HepG2 (cell line): Measurements from ENCODE around the gene NOTCH4. TPM values are rescaled to one million over a fixed set of nuclear protein-coding genes. Genes with fewer than 3 reads are reported as not detected.

Experiments used
- ARHGAP35 ChIP-seq: sonication (generic); formaldehyde crosslinking; IDR thresholded peaks from 2 replicates; pipeline ENCODE4 v1.9.0; 2022; ENCODE audit warnings: mild to moderate bottlenecking, inconsistent platforms, moderate library complexity, missing genetic modification reagents, borderline replicate concordance
- ATM ChIP-seq: fragments of 450-650 bp; IDR thresholded peaks from 2 replicates; pipeline ENCODE4 v1.7.1; 2017; ENCODE audit warnings: mild to moderate bottlenecking, borderline replicate concordance
- CAMTA2 ChIP-seq: sonication (generic); formaldehyde crosslinking; IDR thresholded peaks from 2 replicates; pipeline ENCODE4 v1.4.0; 2020; ENCODE audit warnings: mild to moderate bottlenecking, missing genetic modification reagents, borderline replicate concordance
- EEA1 ChIP-seq: sonication (generic); formaldehyde crosslinking; IDR thresholded peaks from 2 replicates; pipeline ENCODE4 v1.5.1; 2020; ENCODE audit warnings: mild to moderate bottlenecking, missing genetic modification reagents, borderline replicate concordance
- FLYWCH1 ChIP-seq: sonication (generic); formaldehyde crosslinking; IDR thresholded peaks from 2 replicates; pipeline ENCODE4 v1.8.1; 2023; ENCODE audit warnings: mild to moderate bottlenecking, missing genetic modification reagents
- FOXO1 ChIP-seq: sonication (generic); formaldehyde crosslinking; IDR thresholded peaks from 2 replicates; pipeline ENCODE4 v1.4.0; 2020; ENCODE audit warnings: missing genetic modification reagents
- GABPA ChIP-seq, 2 experiments: IDR thresholded peaks; 2 replicates each; pipeline ENCODE4 v1.6.1; 2011 to 2016; ENCODE audit warnings: low read depth in 2 of 2, low read length in 1 of 2, missing biosample characterization in 1 of 2, missing genetic modification characterization in 1 of 2
- GFI1 ChIP-seq: sonication (generic); formaldehyde crosslinking; IDR thresholded peaks from 2 replicates; pipeline ENCODE4 v1.5.0; 2020; ENCODE audit warnings: missing genetic modification reagents, mild to moderate bottlenecking, borderline replicate concordance
- GTF3A ChIP-seq: sonication (generic); formaldehyde crosslinking; conservative IDR thresholded peaks from 2 replicates; pipeline ENCODE4 v1.4.0; 2020; ENCODE audit warnings: mild to moderate bottlenecking, missing genetic modification reagents
- KDM2A ChIP-seq: sonication (generic); formaldehyde crosslinking; IDR thresholded peaks from 2 replicates; pipeline ENCODE4 v1.4.0; 2020; ENCODE audit warnings: low read depth, missing genetic modification reagents, borderline replicate concordance
- MED8 ChIP-seq: sonication (generic); formaldehyde crosslinking; IDR thresholded peaks from 2 replicates; pipeline ENCODE4 v1.8.1; 2023; ENCODE audit warnings: mild to moderate bottlenecking, missing genetic modification reagents; ENCODE audit not compliant: insufficient replicate concordance
- MIER2 ChIP-seq: IDR thresholded peaks from 2 replicates; pipeline ENCODE4 v1.6.1; 2016; ENCODE audit warnings: missing biosample characterization, missing genetic modification reagents
- NFRKB ChIP-seq: fragments of 450-650 bp; IDR thresholded peaks from 2 replicates; pipeline ENCODE4 v1.6.1; 2017
- NR2F2 ChIP-seq: IDR thresholded peaks from 2 replicates; pipeline ENCODE4 v1.6.1; 2012; ENCODE audit warnings: low read depth, inconsistent platforms, borderline replicate concordance
- TRIM24 ChIP-seq: sonication (generic); formaldehyde crosslinking; IDR thresholded peaks from 2 replicates; pipeline ENCODE4 v1.8.0; 2022; ENCODE audit warnings: mild to moderate bottlenecking, missing genetic modification reagents
- XRCC5 ChIP-seq: fragments of 200-400 bp; formaldehyde crosslinking; optimal IDR thresholded peaks from 2 replicates; pipeline ENCODE3; 2017; ENCODE audit warnings: mild to moderate bottlenecking, low read length
- ZFP90 ChIP-seq: sonication (generic); formaldehyde crosslinking; IDR thresholded peaks from 2 replicates; pipeline ENCODE4 v1.8.0; 2022; ENCODE audit warnings: missing genetic modification reagents, mild to moderate bottlenecking, inconsistent platforms, borderline replicate concordance
- ZNF431 ChIP-seq: sonication (generic); formaldehyde crosslinking; IDR thresholded peaks from 2 replicates; pipeline ENCODE4 v1.9.0; 2022; ENCODE audit warnings: missing genetic modification reagents, low read depth, mild to moderate bottlenecking, borderline replicate concordance
- ZNF530 ChIP-seq: sonication (generic); formaldehyde crosslinking; IDR thresholded peaks from 2 replicates; pipeline ENCODE4 v1.5.0; 2020; ENCODE audit warnings: low read depth, mild to moderate bottlenecking, missing genetic modification reagents
- ZNF552 ChIP-seq: sonication (generic); formaldehyde crosslinking; IDR thresholded peaks from 2 replicates; pipeline ENCODE4 v1.9.0; 2022; ENCODE audit warnings: missing genetic modification reagents, mild to moderate bottlenecking, borderline replicate concordance
- polyA plus RNA-seq, 8 experiments: library from polyadenylated mRNA; depleted of rRNA in 3 of 8; stranded (reverse) in 7 of 8; unstranded in 1 of 8; fragments of >200 nt; fragmentation: Illumina TruSeq in 4 of 8; extraction: Trizol in 4 of 8; gene quantifications; 2 replicates each; pipeline versions ENCODE4 v1.2.1 to v1.2.3, GENCODE V29; 2011 to 2016; ENCODE audit warnings: low read depth in 4 of 8, missing spikeins in 1 of 8, mixed read lengths in 1 of 8; ENCODE audit not compliant: insufficient read depth in 1 of 8
- total RNA-seq, 5 experiments: library from RNA; depleted of rRNA; stranded (reverse); fragments of >200 nt; fragmentation: Illumina TruSeq; extraction: Trizol; gene quantifications; 2 replicates each; pipeline ENCODE4 v1.2.3, GENCODE V29; 2016; ENCODE audit warnings: low read depth in 1 of 5
- TF ChIP-seq, protein P1 (sequence below): sonication (generic); formaldehyde crosslinking; IDR thresholded peaks from 2 replicates; pipeline ENCODE4 v1.5.1; 2020; ENCODE audit warnings: mild to moderate bottlenecking, missing genetic modification reagents, borderline replicate concordance
- TF ChIP-seq, protein P2 (sequence below): sonication (generic); formaldehyde crosslinking; IDR thresholded peaks from 2 replicates; pipeline ENCODE4 v1.4.0; 2020; ENCODE audit warnings: low read depth, mild to moderate bottlenecking, missing genetic modification reagents
- TF ChIP-seq, protein P3 (sequence below): IDR thresholded peaks from 2 replicates; pipeline ENCODE4 v1.6.1; 2016; ENCODE audit warnings: control low read depth
- TF ChIP-seq, protein P4 (sequence below): IDR thresholded peaks from 2 replicates; pipeline ENCODE4 v1.6.1; 2012; ENCODE audit warnings: inconsistent platforms
- TF ChIP-seq, protein P5 (sequence below): IDR thresholded peaks from 2 replicates; pipeline ENCODE4 v1.6.1; 2016; ENCODE audit warnings: low read depth, borderline replicate concordance

The NOTCH4 gene
- total and polyA plus RNA-seq, 2 of the 13 experiments (the other 11 are each of a cell fraction or from before 2014, with no cell fraction given): 0.51 to 0.83 TPM

DNA sequence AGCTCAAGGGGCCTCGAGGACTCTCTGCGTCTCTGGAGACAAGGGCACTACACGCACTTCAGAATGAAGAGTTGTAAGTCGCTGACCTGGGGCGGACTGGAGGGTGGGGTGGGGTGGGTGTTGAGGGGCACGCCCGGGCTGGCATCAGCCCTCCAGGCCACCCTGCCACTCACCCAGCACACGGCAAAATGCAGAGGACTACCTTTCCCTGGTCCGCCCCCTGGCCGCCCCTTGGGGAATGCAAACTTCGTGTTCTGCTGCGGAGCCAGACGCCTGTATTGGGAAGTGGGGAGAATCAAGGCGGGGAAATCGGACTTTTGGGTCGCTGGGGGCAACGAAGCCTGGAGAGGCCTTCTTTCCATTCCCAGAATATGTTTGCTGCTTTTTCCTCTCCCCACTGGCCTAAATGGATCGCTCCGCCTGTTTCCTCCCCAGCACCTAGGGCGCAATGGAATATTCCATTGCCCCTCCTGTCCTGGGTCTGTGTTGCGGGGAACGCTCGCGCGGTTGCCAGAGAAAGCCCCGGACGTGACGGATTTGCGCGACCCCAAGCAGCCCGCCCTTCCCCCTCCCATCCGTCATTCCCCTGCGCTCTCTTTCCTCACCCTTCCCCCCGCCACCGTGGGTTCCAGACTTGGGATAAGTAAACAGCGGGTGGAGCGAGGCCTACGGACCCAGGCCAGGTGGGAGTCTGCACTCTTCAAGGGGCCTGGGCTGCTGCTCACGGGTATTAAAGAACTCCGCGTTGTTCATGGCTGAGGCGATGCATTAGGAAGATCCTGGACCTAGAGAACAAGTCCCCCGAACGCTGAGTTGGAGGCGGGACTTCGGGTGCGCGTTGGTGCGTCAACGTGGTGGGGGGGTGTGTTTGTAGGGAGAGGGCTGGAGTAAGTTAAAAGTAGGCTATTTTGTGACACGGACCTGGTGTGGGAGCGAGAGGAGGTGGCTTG lies 70.0 kb downstream of the NOTCH4 start, which contains the start of gene PPT2 (continued):
- TF ChIP-seq FOXO1 (CRISPR knock-in tag) (no peak; the same call in none of the 2 replicates), GTF3A (no peak), MED8 (peak; percentile 73), ARHGAP35 (CRISPR knock-in tag) (no peak; the same call in 1 of the 2 replicates), NFRKB (no peak), CAMTA2 (CRISPR knock-in tag) (no peak), ZFP90 (CRISPR knock-in tag) (no peak), FLYWCH1 (CRISPR knock-in tag) (no peak), EEA1 (no peak; the same call in 1 of the 2 replicates), XRCC5 (peak; percentile 28), GABPA (IDR thresholded peaks at IDR 0.05; ENCODE audit: low read depth, low read length) (peak; percentile 74), GABPA (CRISPR knock-in tag; IDR thresholded peaks at IDR 0.05; ENCODE audit: low read depth) (peak; percentile 95), KDM2A (CRISPR knock-in tag) (peak; percentile 58; the same call in 1 of the 2 replicates), TRIM24 (CRISPR knock-in tag) (no peak), ZNF530 (CRISPR knock-in tag) (no peak), NR2F2 (no peak; the same call in 1 of the 2 replicates), MIER2 (CRISPR knock-in tag) (no peak; the same call in 1 of the 2 replicates), ZNF431 (CRISPR knock-in tag) (no peak; the same call in 1 of the 2 replicates), ZNF552 (CRISPR knock-in tag) (no peak; the same call in 1 of the 2 replicates), ATM (no peak), GFI1 (CRISPR knock-in tag) (no peak)
- TF ChIP-seq, protein P1, sequence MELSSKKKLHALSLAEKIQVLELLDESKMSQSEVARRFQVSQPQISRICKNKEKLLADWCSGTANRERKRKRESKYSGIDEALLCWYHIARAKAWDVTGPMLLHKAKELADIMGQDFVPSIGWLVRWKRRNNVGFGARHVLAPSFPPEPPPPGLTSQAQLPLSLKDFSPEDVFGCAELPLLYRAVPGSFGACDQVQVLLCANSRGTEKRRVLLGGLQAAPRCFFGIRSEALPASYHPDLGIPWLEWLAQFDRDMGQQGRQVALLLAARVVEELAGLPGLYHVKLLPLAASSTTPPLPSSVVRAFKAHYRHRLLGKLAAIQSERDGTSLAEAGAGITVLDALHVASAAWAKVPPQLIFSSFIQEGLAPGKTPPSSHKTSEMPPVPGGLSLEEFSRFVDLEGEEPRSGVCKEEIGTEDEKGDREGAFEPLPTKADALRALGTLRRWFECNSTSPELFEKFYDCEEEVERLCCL (CRISPR knock-in tag): peak; percentile 14; the same call in 1 of the 2 replicates
- TF ChIP-seq, protein P2, sequence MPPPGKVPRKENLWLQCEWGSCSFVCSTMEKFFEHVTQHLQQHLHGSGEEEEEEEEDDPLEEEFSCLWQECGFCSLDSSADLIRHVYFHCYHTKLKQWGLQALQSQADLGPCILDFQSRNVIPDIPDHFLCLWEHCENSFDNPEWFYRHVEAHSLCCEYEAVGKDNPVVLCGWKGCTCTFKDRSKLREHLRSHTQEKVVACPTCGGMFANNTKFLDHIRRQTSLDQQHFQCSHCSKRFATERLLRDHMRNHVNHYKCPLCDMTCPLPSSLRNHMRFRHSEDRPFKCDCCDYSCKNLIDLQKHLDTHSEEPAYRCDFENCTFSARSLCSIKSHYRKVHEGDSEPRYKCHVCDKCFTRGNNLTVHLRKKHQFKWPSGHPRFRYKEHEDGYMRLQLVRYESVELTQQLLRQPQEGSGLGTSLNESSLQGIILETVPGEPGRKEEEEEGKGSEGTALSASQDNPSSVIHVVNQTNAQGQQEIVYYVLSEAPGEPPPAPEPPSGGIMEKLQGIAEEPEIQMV (CRISPR knock-in tag): peak; percentile 59
- TF ChIP-seq, protein P3, sequence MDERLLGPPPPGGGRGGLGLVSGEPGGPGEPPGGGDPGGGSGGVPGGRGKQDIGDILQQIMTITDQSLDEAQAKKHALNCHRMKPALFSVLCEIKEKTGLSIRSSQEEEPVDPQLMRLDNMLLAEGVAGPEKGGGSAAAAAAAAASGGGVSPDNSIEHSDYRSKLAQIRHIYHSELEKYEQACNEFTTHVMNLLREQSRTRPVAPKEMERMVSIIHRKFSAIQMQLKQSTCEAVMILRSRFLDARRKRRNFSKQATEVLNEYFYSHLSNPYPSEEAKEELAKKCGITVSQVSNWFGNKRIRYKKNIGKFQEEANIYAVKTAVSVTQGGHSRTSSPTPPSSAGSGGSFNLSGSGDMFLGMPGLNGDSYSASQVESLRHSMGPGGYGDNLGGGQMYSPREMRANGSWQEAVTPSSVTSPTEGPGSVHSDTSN (CRISPR knock-in tag): peak; percentile 52; the same call in 1 of the 2 replicates
- TF ChIP-seq, protein P4, sequence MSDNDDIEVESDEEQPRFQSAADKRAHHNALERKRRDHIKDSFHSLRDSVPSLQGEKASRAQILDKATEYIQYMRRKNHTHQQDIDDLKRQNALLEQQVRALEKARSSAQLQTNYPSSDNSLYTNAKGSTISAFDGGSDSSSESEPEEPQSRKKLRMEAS: peak; percentile 57
- TF ChIP-seq, protein P5, sequence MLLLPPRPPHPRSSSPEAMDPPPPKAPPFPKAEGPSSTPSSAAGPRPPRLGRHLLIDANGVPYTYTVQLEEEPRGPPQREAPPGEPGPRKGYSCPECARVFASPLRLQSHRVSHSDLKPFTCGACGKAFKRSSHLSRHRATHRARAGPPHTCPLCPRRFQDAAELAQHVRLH: no peak
